Hepatocyte (in vitro differentiated cells): ENCODE results near the gene NSMF. TPM values are rescaled to one million over a fixed set of nuclear protein-coding genes. Genes with fewer than 3 reads are reported as not detected.
A peak's percentile ranks its signal among the peaks of the same experiment; 100 is the strongest.

Experiments
- DNase-seq: peaks from one replicate; pipeline ENCODE4 v3.0.0-alpha.2; 2016; ENCODE audit warnings: low spot score
- H2AFZ ChIP-seq: fragments of 200-600 bp; sonication (generic); 2 replicates; pipeline ENCODE4 v1.6.0; 2016; ENCODE audit warnings: antibody characterized with exemption, mild to moderate bottlenecking
- H3K27ac ChIP-seq: fragments of 200-600 bp; sonication (generic); 2 replicates; pipeline ENCODE4 v1.5.1; 2016; ENCODE audit warnings: mild to moderate bottlenecking
- H3K27me3 ChIP-seq: fragments of 200-600 bp; sonication (generic); 2 replicates; pipeline ENCODE4 v1.6.1; 2016
- H3K36me3 ChIP-seq: fragments of 200-600 bp; sonication (generic); replicated peaks from 2 replicates; pipeline ENCODE4 v1.5.1; 2016; ENCODE audit warnings: low read depth; ENCODE audit not compliant: insufficient read depth
- H3K4me1 ChIP-seq: fragments of 200-600 bp; sonication (generic); 2 replicates; pipeline ENCODE4 v1.5.1; 2016; ENCODE audit warnings: mild to moderate bottlenecking, moderate library complexity; ENCODE audit not compliant: insufficient read depth
- H3K4me2 ChIP-seq: fragments of 200-600 bp; sonication (generic); 2 replicates; pipeline ENCODE4 v1.6.0; 2016
- H3K4me3 ChIP-seq: fragments of 200-600 bp; sonication (generic); 2 replicates; pipeline ENCODE4 v1.5.1; 2016; ENCODE audit warnings: mild to moderate bottlenecking
- H3K79me2 ChIP-seq: fragments of 200-600 bp; sonication (generic); 2 replicates; pipeline ENCODE4 v1.6.0; 2017; ENCODE audit warnings: mild to moderate bottlenecking
- H3K9me2 ChIP-seq: fragments of 200-600 bp; sonication (generic); replicated peaks from 2 replicates; pipeline ENCODE4 v1.6.0; 2017; ENCODE audit warnings: mild to moderate bottlenecking; ENCODE audit not compliant: insufficient read depth
- H3K9me3 ChIP-seq: fragments of 200-600 bp; sonication (generic); 2 replicates; pipeline ENCODE4 v1.5.1; 2016; ENCODE audit warnings: low read depth, mild to moderate bottlenecking
- H4K20me1 ChIP-seq: fragments of 200-600 bp; sonication (generic); 2 replicates; pipeline ENCODE4 v1.6.0; 2016; ENCODE audit warnings: mild to moderate bottlenecking; ENCODE audit not compliant: insufficient read depth, poor library complexity, severe bottlenecking
- EZH2 ChIP-seq: fragments of 200-600 bp; sonication (generic); IDR thresholded peaks from 2 replicates; pipeline ENCODE4 v1.6.1; 2016; ENCODE audit warnings: antibody characterized with exemption, mild to moderate bottlenecking, borderline replicate concordance
- EZH2phosphoT487 ChIP-seq: fragments of 200-600 bp; sonication (generic); IDR thresholded peaks from one replicate; pipeline ENCODE4 v1.6.1; 2018; ENCODE audit warnings: antibody characterized with exemption, mild to moderate bottlenecking, low read depth, moderate library complexity; ENCODE audit not compliant: unreplicated experiment, severe bottlenecking
- WGBS: methylation state at CpG from one replicate; pipeline ENCODE4 v1.1.6; 2016; ENCODE audit warnings: low lambda C conversion rate; ENCODE audit errors: missing lambda C conversion rate; 5-methylcytosine and 5-hydroxymethylcytosine counted together
- microRNA-seq: library from miRNA; unstranded; fragments of <30 nt; microRNA quantifications from one replicate; pipeline ENCODE4, GENCODE V29; 2017
- polyA plus RNA-seq: library from polyadenylated mRNA; unstranded; fragments of >200 nt; fragmentation: Nextera tagmentation; extraction: Ambion mirVana; gene quantifications from 2 replicates; pipeline ENCODE4 v1.2.1, GENCODE V29; 2016
- total RNA-seq: library from RNA; depleted of rRNA; stranded (reverse); fragments of >200 nt; gene quantifications from 2 replicates; pipeline ENCODE4 v1.2.3, GENCODE V29; 2014
- TF ChIP-seq, protein P1 (sequence below): fragments of 200-600 bp; sonication (generic); IDR thresholded peaks from 2 replicates; pipeline ENCODE4 v1.5.1; 2016; ENCODE audit warnings: antibody characterized with exemption, mild to moderate bottlenecking; ENCODE audit not compliant: poor library complexity

Gene NSMF
- total and polyA plus RNA-seq, 2 experiments from 2014 or later, result 39.5 to 51.6 TPM

DNA sequence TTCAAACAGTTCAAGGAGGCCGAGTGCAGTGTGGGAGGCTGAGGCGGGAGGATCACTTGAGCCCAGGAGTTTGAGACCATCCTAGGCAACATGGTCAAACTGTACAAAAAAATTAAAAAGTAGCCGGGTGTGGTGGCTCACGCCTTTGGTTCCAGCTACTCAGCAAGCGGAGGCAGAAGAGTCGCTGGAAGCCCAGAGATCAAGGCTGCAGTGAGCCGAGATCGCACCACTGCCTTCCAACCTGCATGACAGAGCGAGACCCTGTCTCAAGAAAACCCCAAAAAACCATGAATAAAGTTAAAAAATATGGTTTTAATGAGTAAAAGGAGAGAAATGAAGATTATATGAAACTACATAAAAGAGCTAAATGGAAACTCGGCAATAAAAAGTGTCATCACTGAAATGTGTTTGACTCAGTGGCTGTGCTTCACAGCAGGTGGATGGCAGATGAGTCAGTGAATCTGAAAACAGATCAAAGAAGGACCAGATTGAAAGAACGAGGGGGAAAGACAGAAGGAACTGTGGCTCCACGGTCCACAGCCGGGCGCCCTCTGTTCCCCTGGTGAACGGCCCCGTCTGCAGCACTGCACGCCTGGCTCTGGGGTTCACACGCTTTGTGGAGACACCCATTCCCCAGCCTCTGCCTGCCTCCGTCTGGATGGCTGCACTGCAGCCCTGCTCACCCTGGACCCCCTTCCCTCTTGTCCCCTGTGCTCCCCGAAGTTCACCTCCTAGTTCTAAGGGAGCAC lies 61.3 kb downstream of the NSMF start:
- no peaks in the 10 kb centered on the region for H3K27me3 ChIP-seq
- H4K20me1 ChIP-seq, result no peaks in the 10 kb centered on the region
- H3K4me3 ChIP-seq, result no peak overlapping the region
- TF ChIP-seq EZH2phosphoT487, result no peak
- TF ChIP-seq, protein P1, sequence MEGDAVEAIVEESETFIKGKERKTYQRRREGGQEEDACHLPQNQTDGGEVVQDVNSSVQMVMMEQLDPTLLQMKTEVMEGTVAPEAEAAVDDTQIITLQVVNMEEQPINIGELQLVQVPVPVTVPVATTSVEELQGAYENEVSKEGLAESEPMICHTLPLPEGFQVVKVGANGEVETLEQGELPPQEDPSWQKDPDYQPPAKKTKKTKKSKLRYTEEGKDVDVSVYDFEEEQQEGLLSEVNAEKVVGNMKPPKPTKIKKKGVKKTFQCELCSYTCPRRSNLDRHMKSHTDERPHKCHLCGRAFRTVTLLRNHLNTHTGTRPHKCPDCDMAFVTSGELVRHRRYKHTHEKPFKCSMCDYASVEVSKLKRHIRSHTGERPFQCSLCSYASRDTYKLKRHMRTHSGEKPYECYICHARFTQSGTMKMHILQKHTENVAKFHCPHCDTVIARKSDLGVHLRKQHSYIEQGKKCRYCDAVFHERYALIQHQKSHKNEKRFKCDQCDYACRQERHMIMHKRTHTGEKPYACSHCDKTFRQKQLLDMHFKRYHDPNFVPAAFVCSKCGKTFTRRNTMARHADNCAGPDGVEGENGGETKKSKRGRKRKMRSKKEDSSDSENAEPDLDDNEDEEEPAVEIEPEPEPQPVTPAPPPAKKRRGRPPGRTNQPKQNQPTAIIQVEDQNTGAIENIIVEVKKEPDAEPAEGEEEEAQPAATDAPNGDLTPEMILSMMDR, result no peak
- TF ChIP-seq EZH2, result no peak
- no peak overlapping the region for H3K4me2 ChIP-seq
- 94% methylated on average over 20 of the region's 20 CpGs for WGBS
- H3K79me2 ChIP-seq, result peaks cover 6% of the 10 kb centered on the region
- H3K9me3 ChIP-seq, result no peaks in the 10 kb centered on the region
- no peaks in the 10 kb centered on the region for H3K36me3 ChIP-seq
- H3K4me1 ChIP-seq, result no peaks in the 10 kb centered on the region
- no peak overlapping the region for H2AFZ ChIP-seq
- no peak for DNase-seq
- H3K27ac ChIP-seq, result no peak overlapping the region
- H3K9me2 ChIP-seq, result no peaks in the 10 kb centered on the region

Small RNAs within 50 kb of the gene (microRNA-seq; reads per million reads assigned to microRNA genes)
- 10.3 reads per million, percentile 24 among the genes with 10 or more reads in this experiment for gene MIR7114

Other genes starting within 250 kb of the NSMF start
- gene RNF208, start 237.1 kb downstream of the NSMF start, total RNA-seq, result 1.6 and 2.3 TPM in 2 replicates
- 3.3 and 6.6 TPM in 2 replicates for gene RNF208, start 237.1 kb downstream of the NSMF start, polyA plus RNA-seq
- 1.4 and 2.4 TPM in 2 replicates for gene CYSRT1, start 234.2 kb downstream of the NSMF start, total RNA-seq
- 2.1 and 4.3 TPM in 2 replicates for gene CYSRT1, start 234.2 kb downstream of the NSMF start, polyA plus RNA-seq
- gene RNF224, start 231.8 kb downstream of the NSMF start, total RNA-seq, result 0.68 and 1.4 TPM in 2 replicates
- gene RNF224, start 231.8 kb downstream of the NSMF start, polyA plus RNA-seq, result 0.88 and 1.1 TPM in 2 replicates
- 1.8 and 2.7 TPM in 2 replicates for gene SLC34A3, start 228.4 kb downstream of the NSMF start, total RNA-seq
- gene SLC34A3, start 228.4 kb downstream of the NSMF start, polyA plus RNA-seq, result 2.1 and 4.7 TPM in 2 replicates
- 309 and 313 TPM in 2 replicates for gene TUBB4B, start 218.0 kb downstream of the NSMF start, total RNA-seq
- gene TUBB4B, start 218.0 kb downstream of the NSMF start, polyA plus RNA-seq, result 388 and 446 TPM in 2 replicates
- not detected in 2 replicates for gene STPG3, start 208.0 kb downstream of the NSMF start, total RNA-seq
- 1.5 and 2.5 TPM in 2 replicates for gene STPG3, start 208.0 kb downstream of the NSMF start, polyA plus RNA-seq
- gene NELFB, start 204.0 kb downstream of the NSMF start, total RNA-seq, result 36.4 and 41.4 TPM in 2 replicates
- 61.1 and 63.5 TPM in 2 replicates for gene NELFB, start 204.0 kb downstream of the NSMF start, polyA plus RNA-seq
- 13.7 and 14.4 TPM in 2 replicates for gene TOR4A, start 181.6 kb downstream of the NSMF start, total RNA-seq
- gene TOR4A, start 181.6 kb downstream of the NSMF start, polyA plus RNA-seq, result 8.0 and 10.1 TPM in 2 replicates
- 5.3 and 8.2 TPM in 2 replicates for gene NRARP, start 157.1 kb downstream of the NSMF start, total RNA-seq
- gene NRARP, start 157.1 kb downstream of the NSMF start, polyA plus RNA-seq, result 13.1 and 18.7 TPM in 2 replicates
- gene EXD3, start 36.2 kb downstream of the NSMF start, total RNA-seq, result 7.3 and 11.8 TPM in 2 replicates
- gene EXD3, start 36.2 kb downstream of the NSMF start, polyA plus RNA-seq, result 21.6 and 24.9 TPM in 2 replicates
- gene NOXA1, start 35.9 kb downstream of the NSMF start, total RNA-seq, result 7.2 and 8.2 TPM in 2 replicates
- gene NOXA1, start 35.9 kb downstream of the NSMF start, polyA plus RNA-seq, result 12.5 and 13.9 TPM in 2 replicates
- gene ENTPD8, start 18.0 kb downstream of the NSMF start, total RNA-seq, result 6.1 and 7.1 TPM in 2 replicates
- gene ENTPD8, start 18.0 kb downstream of the NSMF start, polyA plus RNA-seq, result 14.2 and 16.5 TPM in 2 replicates
- gene PNPLA7, start 91.1 kb upstream of the NSMF start, total RNA-seq, result 0.56 and 0.77 TPM in 2 replicates
- 0.62 and 2.0 TPM in 2 replicates for gene PNPLA7, start 91.1 kb upstream of the NSMF start, polyA plus RNA-seq
- gene MRPL41, start 92.5 kb upstream of the NSMF start, total RNA-seq, result 34.7 and 36.6 TPM in 2 replicates
- gene MRPL41, start 92.5 kb upstream of the NSMF start, polyA plus RNA-seq, result 86.0 and 94.5 TPM in 2 replicates
- 26.8 and 28.3 TPM in 2 replicates for gene DPH7, start 119.6 kb upstream of the NSMF start, total RNA-seq
- gene DPH7, start 119.6 kb upstream of the NSMF start, polyA plus RNA-seq, result 36.9 and 45.5 TPM in 2 replicates
- gene ZMYND19, start 131.2 kb upstream of the NSMF start, total RNA-seq, result 20.4 and 24.3 TPM in 2 replicates
- gene ZMYND19, start 131.2 kb upstream of the NSMF start, polyA plus RNA-seq, result 46.9 and 50.3 TPM in 2 replicates
- gene ARRDC1, start 146.4 kb upstream of the NSMF start, total RNA-seq, result 62.7 and 86.0 TPM in 2 replicates
- gene ARRDC1, start 146.4 kb upstream of the NSMF start, polyA plus RNA-seq, result 102 and 109 TPM in 2 replicates
- gene EHMT1, start 159.7 kb upstream of the NSMF start, total RNA-seq, result 40.6 and 46.0 TPM in 2 replicates
- 47.0 and 47.7 TPM in 2 replicates for gene EHMT1, start 159.7 kb upstream of the NSMF start, polyA plus RNA-seq